Measurements from ENCODE around the gene LHX4. TPM values are rescaled to one million over a fixed set of nuclear protein-coding genes. Genes with fewer than 3 reads are reported as not detected.

The LHX4 gene
- total and polyA plus RNA-seq, 2 of the 13 experiments (the other 11 are each of a cell fraction or from before 2014, with no cell fraction given), result 0.03 to 0.07 TPM

DNA sequence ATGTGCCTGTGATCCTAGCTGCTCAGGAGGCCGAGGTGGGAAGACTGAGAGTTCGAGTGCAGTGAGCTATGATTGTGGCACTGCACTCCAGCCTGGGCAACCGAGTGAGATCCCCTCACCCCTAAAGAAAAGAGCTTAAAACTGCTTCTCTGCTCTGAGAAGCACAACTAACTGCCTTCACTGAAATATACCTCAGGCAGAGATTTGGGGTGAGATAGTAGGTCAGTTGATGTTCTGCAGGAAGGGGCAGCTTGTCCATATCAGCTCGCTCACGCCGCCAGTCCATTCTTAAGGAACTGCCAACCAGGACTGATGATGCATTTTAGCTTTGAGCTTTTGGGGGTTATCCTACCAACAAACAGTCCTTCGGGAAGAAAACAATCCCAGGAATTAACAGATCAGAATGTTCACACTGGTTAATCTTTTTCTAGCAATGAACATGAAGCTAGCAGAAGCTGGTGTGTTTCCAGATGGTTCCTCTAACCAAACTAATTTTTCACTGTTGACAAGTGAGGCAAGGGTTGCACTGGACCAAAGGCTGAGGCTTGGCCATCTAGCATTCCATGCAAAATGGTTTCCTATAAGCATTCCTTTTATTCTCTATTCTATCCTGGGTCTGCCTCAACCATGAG is 31.6 kb downstream of the LHX4 start:
- Histone ChIP-seq H3K4me3 (replicated peaks in 1 of 3; ENCODE audit: insufficient read depth in 1 of 3, low read depth in 2 of 3, low read length in 3 of 3) (no peak overlapping the region), H3K27me3 (ENCODE audit: control insufficient read depth in 1 of 2, insufficient read depth in 2 of 2, low read length in 2 of 2) (peaks cover 8 to 54% of the 10 kb centered on the region in 2 experiments), H3K27ac (ENCODE audit: extremely low read length, insufficient read depth, low read length) (no peak overlapping the region), H4K20me1 (ENCODE audit: insufficient read depth, low read length) (no peaks in the 10 kb centered on the region), H3K4me2 (ENCODE audit: low read depth, low read length) (no peak overlapping the region), H2AFZ (ENCODE audit: low read length) (no peak overlapping the region), H3K9ac (ENCODE audit: insufficient read depth, low read depth, low read length) (no peak overlapping the region), H3K79me2 (ENCODE audit: insufficient read depth, low read length) (no peaks in the 10 kb centered on the region), H3K4me1 (ENCODE audit: insufficient read depth, low read length) (peaks cover 4% of the 10 kb centered on the region), H3K36me3 (replicated peaks in 1 of 2; ENCODE audit: control insufficient read depth in 1 of 2, insufficient read depth in 2 of 2, low read length in 2 of 2) (no peaks in the 10 kb centered on the region), H3K9me3 (ENCODE audit: low read length) (no peaks in the 10 kb centered on the region)
- DNase-seq (ENCODE audit: low spot score), result no peak
- intact Hi-C loops (cut with micrococcal nuclease; ENCODE audit: unreplicated experiment) (no loop called here), in situ Hi-C loops (cut with HindIII; ENCODE audit: extremely low pct_ligation_motif_present, low pct_unique_long_range_greater_than_20kb) (loop anchor here (10.0 kb wide), 1 partner anchor 77 kb away; no protein-coding TSS in a partner anchor)
- no TSS peak for BruUV-seq (replicated peaks)
- POLR2A ChIA-PET, result no interaction called here
- ATAC-seq, result no peak
- 54% methylated on average over 4 of the region's 7 CpGs for WGBS (ENCODE audit: low lambda C conversion rate)
- no peak for FAIRE-seq
- no peak for TF ChIP-seq MTF1 (CRISPR knock-in tag; IDR thresholded peaks at IDR 0.05)
- TF ChIP-seq DR1 (CRISPR knock-in tag; IDR thresholded peaks at IDR 0.05), result no peak
- TF ChIP-seq FOXM1 (CRISPR knock-in tag; IDR thresholded peaks at IDR 0.05), result no peak
- CTCF ChIA-PET (ENCODE audit: low intra/inter-chr PET ratio, low total read pairs), result no interaction called here

DNA sequence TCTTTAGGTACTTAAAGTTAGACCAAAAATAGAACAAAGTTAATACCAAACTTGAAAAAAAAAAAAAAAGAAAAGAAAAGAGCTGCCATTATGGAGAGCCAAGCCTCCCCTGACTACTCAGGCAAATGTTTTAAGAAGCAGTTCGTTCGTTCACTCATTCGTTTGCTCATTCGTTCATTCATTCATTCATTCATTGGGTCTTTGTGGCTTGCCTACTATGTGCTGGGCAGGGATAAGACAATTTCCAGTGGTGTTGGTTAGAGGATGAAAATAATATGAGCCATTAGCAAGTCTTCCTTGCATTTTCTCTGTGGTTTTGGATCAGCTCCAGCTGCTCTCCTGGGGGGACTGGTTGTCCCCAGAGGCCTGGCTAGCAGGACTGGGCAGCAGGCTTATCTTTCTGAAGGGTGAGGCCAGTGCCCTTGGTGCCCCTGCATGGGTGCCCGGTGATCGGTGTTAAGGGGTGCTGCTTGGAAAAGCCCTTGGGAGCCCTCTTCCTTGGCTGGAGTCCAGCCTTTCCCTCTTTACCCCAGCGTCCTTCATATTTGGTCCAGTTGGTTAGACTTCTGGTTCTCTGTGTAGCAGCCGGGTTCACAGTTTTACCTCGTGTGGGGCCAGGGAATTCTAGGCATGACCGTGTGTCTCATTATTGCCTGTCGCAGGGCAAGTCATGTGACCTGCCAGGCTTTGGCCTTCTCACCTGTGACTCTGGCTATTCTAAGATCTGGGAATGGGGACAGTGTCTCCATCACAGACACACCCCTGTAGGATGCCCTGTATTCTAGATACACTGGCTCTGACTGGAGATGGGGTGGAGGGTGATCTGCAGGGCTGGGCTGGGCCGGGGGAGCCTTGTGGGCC is 32.8 kb downstream of the LHX4 start:
- no peak for FAIRE-seq
- H3K27me3 ChIP-seq (ENCODE audit: control insufficient read depth in 1 of 2, insufficient read depth in 2 of 2, low read length in 2 of 2), result peaks cover 8 to 52% of the 10 kb centered on the region in 2 experiments
- no peak for DNase-seq (ENCODE audit: low spot score)
- TF ChIP-seq, protein P1, sequence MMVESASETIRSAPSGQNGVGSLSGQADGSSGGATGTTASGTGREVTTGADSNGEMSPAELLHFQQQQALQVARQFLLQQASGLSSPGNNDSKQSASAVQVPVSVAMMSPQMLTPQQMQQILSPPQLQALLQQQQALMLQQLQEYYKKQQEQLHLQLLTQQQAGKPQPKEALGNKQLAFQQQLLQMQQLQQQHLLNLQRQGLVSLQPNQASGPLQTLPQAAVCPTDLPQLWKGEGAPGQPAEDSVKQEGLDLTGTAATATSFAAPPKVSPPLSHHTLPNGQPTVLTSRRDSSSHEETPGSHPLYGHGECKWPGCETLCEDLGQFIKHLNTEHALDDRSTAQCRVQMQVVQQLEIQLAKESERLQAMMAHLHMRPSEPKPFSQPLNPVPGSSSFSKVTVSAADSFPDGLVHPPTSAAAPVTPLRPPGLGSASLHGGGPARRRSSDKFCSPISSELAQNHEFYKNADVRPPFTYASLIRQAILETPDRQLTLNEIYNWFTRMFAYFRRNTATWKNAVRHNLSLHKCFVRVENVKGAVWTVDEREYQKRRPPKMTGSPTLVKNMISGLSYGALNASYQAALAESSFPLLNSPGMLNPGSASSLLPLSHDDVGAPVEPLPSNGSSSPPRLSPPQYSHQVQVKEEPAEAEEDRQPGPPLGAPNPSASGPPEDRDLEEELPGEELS (CRISPR knock-in tag; IDR thresholded peaks at IDR 0.05), result no peak
- TF ChIP-seq KLF6 (CRISPR knock-in tag; IDR thresholded peaks at IDR 0.05) (no peak), ZC3H4 (CRISPR knock-in tag; IDR thresholded peaks at IDR 0.05; ENCODE audit: borderline replicate concordance) (no peak), ZNF260 (CRISPR knock-in tag; IDR thresholded peaks at IDR 0.05; ENCODE audit: borderline replicate concordance, low read depth) (no peak), MAFF (IDR thresholded peaks at IDR 0.05; ENCODE audit: low read depth, low read length) (no peak), ZNF746 (CRISPR knock-in tag; IDR thresholded peaks at IDR 0.05) (no peak)
- TF ChIP-seq, protein P2, sequence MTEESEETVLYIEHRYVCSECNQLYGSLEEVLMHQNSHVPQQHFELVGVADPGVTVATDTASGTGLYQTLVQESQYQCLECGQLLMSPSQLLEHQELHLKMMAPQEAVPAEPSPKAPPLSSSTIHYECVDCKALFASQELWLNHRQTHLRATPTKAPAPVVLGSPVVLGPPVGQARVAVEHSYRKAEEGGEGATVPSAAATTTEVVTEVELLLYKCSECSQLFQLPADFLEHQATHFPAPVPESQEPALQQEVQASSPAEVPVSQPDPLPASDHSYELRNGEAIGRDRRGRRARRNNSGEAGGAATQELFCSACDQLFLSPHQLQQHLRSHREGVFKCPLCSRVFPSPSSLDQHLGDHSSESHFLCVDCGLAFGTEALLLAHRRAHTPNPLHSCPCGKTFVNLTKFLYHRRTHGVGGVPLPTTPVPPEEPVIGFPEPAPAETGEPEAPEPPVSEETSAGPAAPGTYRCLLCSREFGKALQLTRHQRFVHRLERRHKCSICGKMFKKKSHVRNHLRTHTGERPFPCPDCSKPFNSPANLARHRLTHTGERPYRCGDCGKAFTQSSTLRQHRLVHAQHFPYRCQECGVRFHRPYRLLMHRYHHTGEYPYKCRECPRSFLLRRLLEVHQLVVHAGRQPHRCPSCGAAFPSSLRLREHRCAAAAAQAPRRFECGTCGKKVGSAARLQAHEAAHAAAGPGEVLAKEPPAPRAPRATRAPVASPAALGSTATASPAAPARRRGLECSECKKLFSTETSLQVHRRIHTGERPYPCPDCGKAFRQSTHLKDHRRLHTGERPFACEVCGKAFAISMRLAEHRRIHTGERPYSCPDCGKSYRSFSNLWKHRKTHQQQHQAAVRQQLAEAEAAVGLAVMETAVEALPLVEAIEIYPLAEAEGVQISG (CRISPR knock-in tag; IDR thresholded peaks at IDR 0.05), result no peak

More for the DNA sequence above, 32.8 kb downstream of the LHX4 start:
- in situ Hi-C loops (cut with HindIII; ENCODE audit: extremely low pct_ligation_motif_present, low pct_unique_long_range_greater_than_20kb), result loop anchor here (10.0 kb wide), 1 partner anchor 78 kb away; no protein-coding TSS in a partner anchor
- Histone ChIP-seq H3K4me3 (replicated peaks in 1 of 3; ENCODE audit: insufficient read depth in 1 of 3, low read depth in 2 of 3, low read length in 3 of 3) (no peak overlapping the region), H3K9ac (ENCODE audit: insufficient read depth, low read depth, low read length) (no peak overlapping the region), H2AFZ (ENCODE audit: low read length) (no peak overlapping the region), H3K27ac (ENCODE audit: extremely low read length, insufficient read depth, low read length) (no peak overlapping the region), H3K4me1 (ENCODE audit: insufficient read depth, low read length) (peaks cover 7% of the 10 kb centered on the region), H3K36me3 (replicated peaks in 1 of 2; ENCODE audit: control insufficient read depth in 1 of 2, insufficient read depth in 2 of 2, low read length in 2 of 2) (no peaks in the 10 kb centered on the region), H4K20me1 (ENCODE audit: insufficient read depth, low read length) (no peaks in the 10 kb centered on the region), H3K79me2 (ENCODE audit: insufficient read depth, low read length) (no peaks in the 10 kb centered on the region), H3K9me3 (ENCODE audit: low read length) (no peaks in the 10 kb centered on the region), H3K4me2 (ENCODE audit: low read depth, low read length) (no peak overlapping the region)
- CTCF ChIA-PET (ENCODE audit: low intra/inter-chr PET ratio, low total read pairs), result no interaction called here
- intact Hi-C loops (cut with micrococcal nuclease; ENCODE audit: unreplicated experiment), result no loop called here
- no TSS peak for BruUV-seq (replicated peaks)
- 23% methylated on average over 9 of the region's 12 CpGs for WGBS (ENCODE audit: low lambda C conversion rate)
- POLR2A ChIA-PET, result no interaction called here
- ATAC-seq, result no peak
